Umbilical cord (tissue), 2 donors: ENCODE measurements around the gene TRIM27. TPM values are rescaled to one million over a fixed set of nuclear protein-coding genes. Genes with fewer than 3 reads are reported as not detected.
"Not testable (repeated sequence)": the region's sequence is repeated elsewhere in the genome, so short reads cannot be mapped to it uniquely, and the experiment has no call there.

Source experiments
- DNase-seq: peaks from one replicate; pipeline ENCODE4 v3.0.0-alpha.2; 2015; ENCODE audit warnings: low spot score
- total RNA-seq: library from RNA; depleted of rRNA; stranded (reverse); fragments of >200 nt; gene quantifications from one replicate; pipeline ENCODE4 v1.2.3, GENCODE V29; 2014; ENCODE audit warnings: low replicate concordance; ENCODE audit not compliant: insufficient read depth

The TRIM27 gene
- total RNA-seq, 1 donor from 2014 or later = 44.1 TPM

GRCh38 chr6:28943223-28943556 is 19.4 kb upstream of the TRIM27 start:
- DNase-seq = no peak

- no peak for DNase-seq
Observed at GRCh38 chr6:28941684-28942448, 18.1 kb upstream of the TRIM27 start.

DNA sequence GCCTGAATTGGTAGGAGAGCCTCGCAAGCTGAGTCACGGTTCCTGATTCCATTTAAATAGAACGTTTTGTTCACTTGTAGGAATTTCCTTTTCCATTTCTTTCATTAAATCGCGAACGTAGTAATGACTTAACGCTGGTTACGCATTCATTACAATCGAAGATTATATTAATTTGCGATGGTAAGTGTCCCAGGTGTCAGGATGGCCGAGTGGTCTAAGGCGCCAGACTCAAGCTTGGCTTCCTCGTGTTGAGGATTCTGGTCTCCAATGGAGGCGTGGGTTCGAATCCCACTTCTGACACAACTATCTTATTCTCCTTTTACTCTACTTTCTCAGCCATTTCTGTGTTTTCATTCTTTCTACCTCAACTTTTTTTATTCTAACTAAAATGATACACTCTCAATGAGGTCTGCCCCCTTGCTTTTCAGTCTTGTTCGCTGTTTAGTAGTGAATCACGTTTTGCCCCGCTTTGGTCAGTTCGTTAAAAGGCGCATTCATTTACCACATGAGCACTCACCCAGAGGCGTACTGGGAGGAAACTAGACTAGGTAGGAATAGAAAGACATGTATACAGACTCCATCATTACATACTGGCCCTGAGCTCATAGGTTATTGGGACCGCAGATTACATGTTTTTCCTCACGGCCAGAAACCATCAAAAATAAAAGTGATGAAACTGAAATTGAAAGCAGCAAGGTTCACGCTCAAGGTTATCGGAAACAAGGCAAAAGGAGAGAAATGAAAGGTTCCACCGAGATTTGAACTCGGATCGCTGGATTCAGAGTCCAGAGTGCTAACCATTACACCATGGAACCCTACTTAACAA is 17.3 kb upstream of the TRIM27 start:
- DNase-seq = peak; percentile 90

GRCh38 chr6:28940294-28940857 is 16.6 kb upstream of the TRIM27 start:
- peak; percentile 63 for DNase-seq

- no peak for DNase-seq
Observed at GRCh38 chr6:28933069-28933468, 9.3 kb upstream of the TRIM27 start.

DNA sequence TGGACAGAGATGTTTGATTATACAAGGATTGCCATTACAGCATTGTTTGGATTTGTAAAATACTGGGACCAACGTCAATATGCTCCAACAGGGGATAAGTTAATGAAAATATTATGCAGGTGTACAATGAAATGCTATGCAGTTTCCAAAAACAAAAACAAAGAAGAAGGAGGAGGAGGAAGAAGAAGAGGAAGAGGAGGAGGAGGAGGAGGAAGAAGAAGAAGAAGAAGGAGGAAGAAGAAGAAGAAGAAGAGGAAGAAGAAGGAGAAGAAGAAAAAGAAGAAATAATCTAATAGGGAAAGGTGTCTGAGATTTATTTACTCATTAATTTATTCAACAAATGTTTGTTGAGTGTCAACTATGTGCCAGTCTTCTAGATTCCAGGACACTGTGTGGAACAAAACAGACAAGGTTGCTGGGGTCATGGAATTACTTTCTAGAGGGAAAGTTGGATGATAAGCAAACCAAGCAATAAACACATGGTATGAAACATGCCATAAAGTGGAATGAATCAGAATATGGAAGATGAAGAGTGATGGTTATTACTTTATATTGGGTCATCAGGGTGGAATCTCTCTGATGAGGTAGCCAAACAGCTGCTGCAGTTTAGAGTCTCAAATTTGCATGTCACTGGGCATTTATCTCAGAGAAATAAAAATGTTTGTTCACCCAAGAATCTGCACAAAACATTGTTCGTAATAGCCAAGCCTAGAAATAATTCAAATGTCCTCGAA is 6.3 kb upstream of the TRIM27 start:
- DNase-seq = no peak

- not testable (repeated sequence) for DNase-seq
Observed at GRCh38 chr6:28929339-28929738, 5.6 kb upstream of the TRIM27 start.

GRCh38 chr6:28927846-28928245 is 4.1 kb upstream of the TRIM27 start:
- DNase-seq = no peak

- DNase-seq = peak; percentile 59
Observed at GRCh38 chr6:28922821-28923317, 916 bp downstream of the TRIM27 start.

- peak; percentile 36 for DNase-seq
Observed at GRCh38 chr6:28922004-28922820, 1.6 kb downstream of the TRIM27 start.

GRCh38 chr6:28920281-28920680 is 3.5 kb downstream of the TRIM27 start:
- DNase-seq = no peak

GRCh38 chr6:28914941-28915340 is 8.8 kb downstream of the TRIM27 start:
- DNase-seq = no peak

- no peak for DNase-seq
Observed at GRCh38 chr6:28910901-28911690, 12.7 kb downstream of the TRIM27 start.

- DNase-seq = no peak
Observed at GRCh38 chr6:28907394-28907793, 16.4 kb downstream of the TRIM27 start.

DNA sequence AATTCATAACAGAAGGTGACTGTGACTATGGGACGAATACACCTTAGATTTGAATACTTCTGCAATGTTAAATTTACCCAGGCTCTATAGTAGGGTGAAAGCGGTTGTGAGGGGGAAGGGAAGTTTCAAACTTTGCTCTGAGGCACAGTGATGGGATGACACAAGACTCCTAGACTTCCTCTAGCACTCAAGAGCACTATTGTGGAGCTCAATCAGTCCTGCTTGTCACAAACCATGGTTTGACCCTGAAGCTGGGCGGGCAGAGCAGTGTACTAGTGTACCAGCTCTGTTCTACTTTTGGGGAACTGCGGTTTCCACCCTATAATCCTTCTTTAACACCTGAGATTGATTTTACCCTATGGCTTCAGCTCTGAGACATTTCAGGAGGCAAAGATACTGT is 17.1 kb downstream of the TRIM27 start:
- DNase-seq = no peak

DNA sequence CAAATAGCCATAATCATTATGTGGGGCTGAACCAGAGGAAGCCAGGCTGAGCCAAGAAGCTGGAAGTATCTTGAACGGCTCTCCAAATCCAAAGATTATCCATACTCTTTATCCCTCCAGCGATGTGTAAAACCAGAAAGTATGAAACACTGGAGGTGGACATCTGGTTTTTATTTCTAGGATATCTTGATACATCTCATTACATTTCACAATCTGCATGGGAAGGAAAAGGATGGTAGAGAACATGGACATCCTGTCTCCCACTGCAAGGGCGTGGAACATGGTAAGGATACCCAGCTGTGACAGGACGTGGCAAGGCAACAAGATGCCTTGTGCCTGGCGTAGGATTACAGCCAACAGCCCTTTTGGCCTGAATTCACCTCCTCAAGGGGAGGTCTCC is 20.1 kb downstream of the TRIM27 start:
- DNase-seq = no peak

GRCh38 chr6:28901831-28902230 is 22.0 kb downstream of the TRIM27 start:
- no peak for DNase-seq

GRCh38 chr6:28900577-28901256 is 23.1 kb downstream of the TRIM27 start:
- no peak for DNase-seq

DNA sequence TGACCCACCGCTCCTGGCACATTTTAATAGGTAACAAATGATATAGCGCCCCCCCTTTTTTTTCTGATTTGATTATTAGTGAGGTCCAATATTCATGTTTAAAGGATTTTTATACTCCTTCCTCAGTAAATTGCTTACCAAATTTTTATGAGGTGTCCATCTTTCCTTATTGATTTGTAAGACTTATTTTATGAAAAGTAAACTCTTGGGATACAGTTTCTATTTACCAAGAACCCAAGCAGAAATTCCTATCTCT is 25.1 kb downstream of the TRIM27 start:
- no peak for DNase-seq

GRCh38 chr6:28897369-28897745 is 26.4 kb downstream of the TRIM27 start:
- DNase-seq = no peak
